Tibial nerve (tissue), 4 donors: ENCODE results near the gene PDLIM5. TPM values are rescaled to one million over a fixed set of nuclear protein-coding genes. Genes with fewer than 3 reads are reported as not detected.

Experiments
- DNase-seq, 2 donors: peaks; one replicate each; pipeline ENCODE4 v3.0.0-alpha.2; 2019; ENCODE audit warnings: low spot score in 2 of 2
- H3K27ac ChIP-seq, 4 donors: fragments of 200-600 bp; sonication (generic) in 3 of 4; one replicate each; pipeline ENCODE4 v1.5.1; 2017 to 2019; ENCODE audit warnings: mild to moderate bottlenecking in 1 of 4
- H3K27me3 ChIP-seq, 2 donors: fragments of 200-600 bp; sonication (generic) in 1 of 2; one replicate each; pipeline versions ENCODE4 v1.5.1 to v1.6.0; 2017 to 2019
- H3K36me3 ChIP-seq, 3 donors: fragments of 200-600 bp; sonication (generic); one replicate each; pipeline ENCODE4 v1.5.1; 2018 to 2019
- H3K4me1 ChIP-seq, 4 donors: fragments of 200-600 bp; sonication (generic) in 3 of 4; one replicate each; pipeline ENCODE4 v1.5.1; 2017 to 2019
- H3K4me3 ChIP-seq, 4 donors: fragments of 200-600 bp; sonication (generic) in 3 of 4; one replicate each; pipeline ENCODE4 v1.5.1; 2017 to 2019; ENCODE audit warnings: mild to moderate bottlenecking in 1 of 4, moderate library complexity in 1 of 4
- H3K9me3 ChIP-seq, 4 donors: fragments of 200-600 bp; sonication (generic) in 3 of 4; one replicate each; pipeline ENCODE4 v1.5.1; 2017 to 2019
- EP300 ChIP-seq, 2 donors: sonication (generic); formaldehyde crosslinking; IDR thresholded peaks; one replicate each; pipeline ENCODE4 v1.6.1; 2017; ENCODE audit warnings: antibody characterized with exemption in 2 of 2, mild to moderate bottlenecking in 1 of 2
- POLR2A ChIP-seq, 2 donors: fragments of 450-650 bp; IDR thresholded peaks; one replicate each; pipeline ENCODE4 v1.6.1; 2017; ENCODE audit warnings: antibody characterized with exemption in 2 of 2, mild to moderate bottlenecking in 2 of 2, moderate library complexity in 2 of 2
- WGBS, 2 donors: methylation state at CpG; one replicate each; pipeline ENCODE4 v1.1.5; 2018; 5-methylcytosine and 5-hydroxymethylcytosine counted together
- total RNA-seq, 4 donors: library from RNA; depleted of rRNA; stranded (reverse); fragments of >200 nt; gene quantifications; one replicate each; pipeline ENCODE4 v1.1.0, GENCODE V29; 2016
- TF ChIP-seq, protein P1 (sequence below), 5 experiments: fragments of 200-600 bp in 3 of 5; fragments of 450-650 bp in 2 of 5; sonication (generic) in 3 of 5; IDR thresholded peaks; one replicate each; pipeline ENCODE4 v1.5.1; 2016 to 2019; ENCODE audit warnings: antibody characterized with exemption in 5 of 5, mild to moderate bottlenecking in 3 of 5, moderate library complexity in 2 of 5

PDLIM5 gene
- total RNA-seq, 4 donors from 2014 or later, result 73.5 to 117 (median 98.2) TPM

GRCh38 chr4:94452476-94453371 lies 982 bp downstream of the PDLIM5 start:
- Histone ChIP-seq H3K36me3 (peaks cover 0 to 11% (median 0%) of the 10 kb centered on the region in 3 donors), H3K4me1 (peaks cover 0 to 56% (median 28%) of the 10 kb centered on the region in 4 donors), H3K27me3 (no peaks in the 10 kb centered on the region), H3K9me3 (no peaks in the 10 kb centered on the region), H3K4me3 (peak overlapping the region; percentile 78 to 98 (median 90)), H3K27ac (peak overlapping the region; percentile 89 to 99 (median 97))
- TF ChIP-seq EP300 (IDR thresholded peaks at IDR 0.05), result peak in 1 of 2 donors; percentile 83
- TF ChIP-seq POLR2A (IDR thresholded peaks at IDR 0.05), result peak in 1 of 2 donors; percentile 47
- TF ChIP-seq, protein P1, sequence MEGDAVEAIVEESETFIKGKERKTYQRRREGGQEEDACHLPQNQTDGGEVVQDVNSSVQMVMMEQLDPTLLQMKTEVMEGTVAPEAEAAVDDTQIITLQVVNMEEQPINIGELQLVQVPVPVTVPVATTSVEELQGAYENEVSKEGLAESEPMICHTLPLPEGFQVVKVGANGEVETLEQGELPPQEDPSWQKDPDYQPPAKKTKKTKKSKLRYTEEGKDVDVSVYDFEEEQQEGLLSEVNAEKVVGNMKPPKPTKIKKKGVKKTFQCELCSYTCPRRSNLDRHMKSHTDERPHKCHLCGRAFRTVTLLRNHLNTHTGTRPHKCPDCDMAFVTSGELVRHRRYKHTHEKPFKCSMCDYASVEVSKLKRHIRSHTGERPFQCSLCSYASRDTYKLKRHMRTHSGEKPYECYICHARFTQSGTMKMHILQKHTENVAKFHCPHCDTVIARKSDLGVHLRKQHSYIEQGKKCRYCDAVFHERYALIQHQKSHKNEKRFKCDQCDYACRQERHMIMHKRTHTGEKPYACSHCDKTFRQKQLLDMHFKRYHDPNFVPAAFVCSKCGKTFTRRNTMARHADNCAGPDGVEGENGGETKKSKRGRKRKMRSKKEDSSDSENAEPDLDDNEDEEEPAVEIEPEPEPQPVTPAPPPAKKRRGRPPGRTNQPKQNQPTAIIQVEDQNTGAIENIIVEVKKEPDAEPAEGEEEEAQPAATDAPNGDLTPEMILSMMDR (IDR thresholded peaks at IDR 0.05), result no peak
- peak; percentile 76 to 77 for DNase-seq
- 2 to 3% methylated on average over 26 of the region's 26 CpGs for WGBS, 2 donors

- peaks cover 0 to 11% (median 0%) of the 10 kb centered on the region in 3 donors for H3K36me3 ChIP-seq
- H3K4me1 ChIP-seq, result peaks cover 0 to 64% (median 34%) of the 10 kb centered on the region in 4 donors
- H3K27ac ChIP-seq, result peak overlapping the region; percentile 89 to 99 (median 97)
Observed at GRCh38 chr4:94453391-94453963, 1.7 kb downstream of the PDLIM5 start.

DNA sequence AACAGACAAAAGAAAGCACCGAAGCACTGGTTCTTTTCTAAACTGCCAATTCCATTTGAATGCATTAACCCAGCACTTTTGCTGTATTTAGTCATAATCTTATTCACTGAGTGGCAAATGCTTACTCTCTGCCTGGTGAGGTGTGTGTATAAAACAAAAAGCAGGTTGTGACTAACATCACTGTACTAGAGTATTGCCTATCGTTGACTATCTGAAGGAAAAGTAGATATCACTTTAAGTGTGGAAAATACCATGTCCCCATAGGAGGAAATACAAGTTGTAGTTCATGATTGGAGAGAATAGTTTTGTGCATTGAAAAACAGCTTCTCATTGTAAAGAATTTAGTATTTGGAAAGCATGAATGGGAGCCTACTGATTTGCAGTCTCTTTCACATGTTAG lies 2.7 kb downstream of the PDLIM5 start:
- Histone ChIP-seq H3K4me1 (peaks cover 0 to 73% (median 39%) of the 10 kb centered on the region in 4 donors), H3K27ac (peak overlapping the region in 3 of 4 donors; percentile 97 to 99 (median 97)), H3K36me3 (peaks cover 0 to 11% (median 0%) of the 10 kb centered on the region in 3 donors), H3K27me3 (no peaks in the 10 kb centered on the region), H3K4me3 (peak overlapping the region in 1 of 4 donors; percentile 94), H3K9me3 (no peaks in the 10 kb centered on the region)
- 35 to 36% methylated on average over 2 of the region's 2 CpGs for WGBS, 2 donors
- DNase-seq, result no peak
- TF ChIP-seq POLR2A (IDR thresholded peaks at IDR 0.05) (no peak), EP300 (IDR thresholded peaks at IDR 0.05) (no peak)
- TF ChIP-seq, protein P1 (IDR thresholded peaks at IDR 0.05), result no peak

More at GRCh38 chr4:94453391-94453963, 1.7 kb downstream of the PDLIM5 start:
- DNase-seq, result no peak
- Histone ChIP-seq H3K9me3 (no peaks in the 10 kb centered on the region), H3K27me3 (no peaks in the 10 kb centered on the region), H3K4me3 (peak overlapping the region; percentile 78 to 98 (median 90))
- TF ChIP-seq, protein P1 (IDR thresholded peaks at IDR 0.05), result no peak
- TF ChIP-seq POLR2A (IDR thresholded peaks at IDR 0.05) (no peak), EP300 (IDR thresholded peaks at IDR 0.05) (no peak)
- 66 to 72% methylated on average over 7 of the region's 7 CpGs for whole genome bisulfite sequencing, 2 donors

DNA sequence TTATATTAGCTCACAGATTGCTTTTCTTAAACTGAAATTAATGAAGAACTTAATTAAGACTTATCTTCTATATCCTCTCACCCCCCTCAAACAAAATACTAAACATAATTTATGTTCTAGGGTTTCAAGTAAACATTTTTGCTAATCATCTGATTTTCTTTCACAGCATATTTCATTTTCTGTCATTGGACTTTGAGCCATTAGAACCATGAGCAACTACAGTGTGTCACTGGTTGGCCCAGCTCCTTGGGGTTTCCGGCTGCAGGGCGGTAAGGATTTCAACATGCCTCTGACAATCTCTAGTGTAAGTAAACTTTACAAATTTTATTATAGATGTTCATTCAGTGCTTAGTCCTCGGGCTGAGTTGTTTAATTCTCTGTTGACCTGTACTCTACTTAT lies 3.3 kb downstream of the PDLIM5 start:
- Histone ChIP-seq H3K4me1 (peaks cover 0 to 80% (median 43%) of the 10 kb centered on the region in 4 donors), H3K36me3 (peaks cover 0 to 11% (median 0%) of the 10 kb centered on the region in 3 donors), H3K9me3 (no peaks in the 10 kb centered on the region), H3K4me3 (no peak overlapping the region), H3K27me3 (no peaks in the 10 kb centered on the region), H3K27ac (peak overlapping the region in 3 of 4 donors; percentile 97 to 99 (median 97))
- WGBS, 2 donors, result 31 to 36% methylated on average over 3 of the region's 3 CpGs
- peak in 1 of 2 donors; percentile 23 for DNase-seq
- TF ChIP-seq, protein P1 (IDR thresholded peaks at IDR 0.05), result no peak
- no peak for TF ChIP-seq EP300 (IDR thresholded peaks at IDR 0.05)
- TF ChIP-seq POLR2A (IDR thresholded peaks at IDR 0.05), result no peak
